GM19397 (cell line): Measurements from ENCODE around the gene TNFSF9.

Experiments
- ATAC-seq: cut with Tn5 transposase; IDR thresholded peaks from one replicate; pipeline ENCODE4 v1.9.1; 2021; ENCODE audit warnings: mild to moderate bottlenecking, moderate library complexity; ENCODE audit not compliant: unreplicated experiment

Gene TNFSF9, protein sequence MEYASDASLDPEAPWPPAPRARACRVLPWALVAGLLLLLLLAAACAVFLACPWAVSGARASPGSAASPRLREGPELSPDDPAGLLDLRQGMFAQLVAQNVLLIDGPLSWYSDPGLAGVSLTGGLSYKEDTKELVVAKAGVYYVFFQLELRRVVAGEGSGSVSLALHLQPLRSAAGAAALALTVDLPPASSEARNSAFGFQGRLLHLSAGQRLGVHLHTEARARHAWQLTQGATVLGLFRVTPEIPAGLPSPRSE

GRCh38 chr19:6530386-6531162 is at the start of gene TNFSF9:
TNFSF9 (plus strand) TSS chr19:6531026; CDS start chr19:6531037, 11 bp downstream.
- ATAC-seq, result peak; percentile 31

DNA sequence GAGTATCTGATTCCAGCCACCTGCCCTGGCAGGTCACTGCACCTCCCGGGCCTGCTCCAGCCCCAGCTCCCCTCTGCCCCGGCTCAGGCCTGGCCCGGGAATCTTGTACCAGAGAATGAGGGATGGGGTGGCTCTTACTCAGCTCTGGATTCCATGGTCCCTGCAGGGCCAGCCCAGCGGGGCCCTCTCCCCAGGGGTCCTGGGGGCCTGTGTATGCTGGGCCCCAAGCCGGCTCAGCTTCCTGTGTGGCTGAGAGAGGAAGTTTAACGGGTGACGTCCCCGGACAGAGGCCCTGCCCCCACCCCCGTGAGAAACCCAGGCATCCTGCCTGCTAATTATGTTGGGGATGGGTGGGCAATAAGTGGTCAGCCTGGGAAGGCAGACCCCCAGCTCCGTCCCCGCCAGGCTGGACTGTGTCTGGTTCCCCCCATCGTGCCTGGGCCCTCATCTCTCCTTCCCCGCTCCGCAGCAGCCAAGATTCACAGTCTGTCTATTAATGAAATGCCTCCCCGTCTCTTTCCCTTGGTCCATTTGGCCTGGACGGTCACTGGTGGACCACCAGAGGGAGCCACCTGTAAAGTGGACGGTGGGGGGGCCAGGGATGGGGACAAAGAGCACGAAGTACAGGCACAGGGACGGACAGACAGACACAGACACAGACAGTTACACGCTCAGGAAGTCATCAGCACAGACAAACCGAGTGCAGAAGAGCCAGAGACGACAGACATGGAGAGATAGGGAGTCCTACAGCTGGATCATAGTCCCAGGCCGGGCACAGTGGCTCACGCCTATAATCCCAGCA is 49.1 kb upstream of the TNFSF9 start, which contains the start of gene DENND1C:
Gene DENND1C, minus strand, starts transcription at position 247 of the 802 bp plus-strand sequence. Its CDS starts 92 bp downstream, at position 155.
- ATAC-seq, result no peak

DNA sequence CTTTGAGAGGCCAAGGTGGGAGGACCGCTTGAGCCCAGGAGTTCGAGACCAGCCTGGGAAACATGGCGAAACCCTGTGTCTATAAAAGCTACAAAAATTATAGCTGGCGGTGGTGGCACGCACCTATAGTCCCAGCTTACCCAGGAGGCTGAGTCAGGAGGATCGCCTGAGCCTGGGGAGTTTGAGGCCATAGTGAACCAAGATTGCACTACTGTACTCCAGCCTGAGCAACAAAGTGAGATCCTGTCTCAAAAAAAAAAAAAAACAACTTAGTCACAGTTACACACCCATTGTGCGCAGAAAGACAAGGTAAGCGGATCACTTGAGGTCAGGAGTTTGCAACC is 48.5 kb upstream of the TNFSF9 start:
- ATAC-seq, result no peak

DNA sequence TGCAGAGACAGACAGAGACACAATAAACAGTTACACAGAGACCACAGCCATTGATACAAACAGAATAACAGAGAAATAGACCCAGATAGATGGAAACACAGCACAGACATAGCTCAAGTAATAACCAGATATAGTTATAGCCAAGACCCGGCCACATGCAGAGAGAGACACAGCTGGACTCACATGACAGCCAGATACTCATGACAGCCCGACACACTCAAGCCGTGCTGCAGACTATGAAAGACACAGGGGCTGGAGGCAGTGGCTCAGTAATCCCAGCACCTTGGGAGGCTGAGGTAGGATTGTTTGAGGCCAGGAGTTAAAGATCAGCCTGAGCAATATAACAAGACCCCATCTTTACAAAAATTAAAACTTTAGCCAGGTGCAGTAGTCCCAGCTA is 47.6 kb upstream of the TNFSF9 start:
- no peak for ATAC-seq

GRCh38 chr19:6484230-6484629 is 46.6 kb upstream of the TNFSF9 start:
- no peak for ATAC-seq

DNA sequence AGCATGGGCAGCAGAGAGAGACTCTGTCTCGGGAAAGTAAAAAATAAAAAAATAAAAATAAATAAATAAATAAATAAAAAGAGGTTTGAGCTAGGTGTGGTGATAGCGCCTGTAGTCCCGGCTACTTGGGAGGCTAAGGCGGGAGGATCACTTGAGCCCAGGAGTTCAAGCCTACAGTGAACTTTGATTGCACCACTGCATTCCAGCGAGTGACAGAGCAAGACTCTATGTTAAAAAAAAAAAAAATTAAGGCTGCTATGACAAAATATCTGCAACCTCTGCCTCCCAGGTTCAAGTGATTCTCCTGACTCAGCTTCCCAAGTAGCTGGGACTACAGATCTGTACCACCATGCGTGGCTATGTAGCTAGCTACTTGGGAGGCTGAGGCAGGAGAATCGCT is 46.0 kb upstream of the TNFSF9 start:
- ATAC-seq, result no peak

DNA sequence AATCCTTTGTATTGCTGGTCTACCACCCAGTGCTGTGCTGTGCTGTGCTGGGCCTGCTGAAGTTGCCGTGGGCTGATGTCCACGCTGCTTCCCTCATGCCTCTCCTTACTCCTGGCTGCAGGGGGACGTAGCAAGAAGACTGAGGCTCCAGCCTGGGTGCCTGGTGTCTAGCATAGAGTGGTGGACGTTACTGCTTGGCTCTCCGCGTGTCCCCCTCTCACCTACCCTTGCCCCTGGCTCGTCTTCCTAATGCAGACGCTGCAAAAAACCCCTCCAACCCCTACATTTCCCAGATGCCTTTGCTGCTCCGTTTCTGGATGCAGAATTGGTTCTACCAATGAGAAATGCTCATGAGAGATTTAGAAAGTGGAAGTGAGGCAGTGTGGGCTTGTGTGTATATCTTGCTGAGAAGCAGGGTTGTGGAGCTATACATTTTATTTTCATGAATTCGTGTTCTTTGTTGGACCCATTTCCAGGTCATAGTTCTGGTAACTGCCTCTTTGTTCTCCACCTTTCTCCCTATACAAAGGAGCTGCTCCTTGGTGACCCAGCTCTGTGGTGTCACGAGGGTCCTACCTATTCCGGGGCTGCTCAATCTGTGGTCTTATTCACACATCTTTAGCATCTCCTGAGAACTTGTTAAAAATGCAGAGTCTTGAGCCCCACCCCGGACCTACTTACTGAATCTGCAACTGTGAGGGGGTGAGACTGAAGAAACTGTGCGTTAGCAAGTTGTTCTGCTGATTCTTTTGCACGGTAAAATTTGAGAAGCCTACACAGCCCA is 41.4 kb upstream of the TNFSF9 start:
- no peak for ATAC-seq

DNA sequence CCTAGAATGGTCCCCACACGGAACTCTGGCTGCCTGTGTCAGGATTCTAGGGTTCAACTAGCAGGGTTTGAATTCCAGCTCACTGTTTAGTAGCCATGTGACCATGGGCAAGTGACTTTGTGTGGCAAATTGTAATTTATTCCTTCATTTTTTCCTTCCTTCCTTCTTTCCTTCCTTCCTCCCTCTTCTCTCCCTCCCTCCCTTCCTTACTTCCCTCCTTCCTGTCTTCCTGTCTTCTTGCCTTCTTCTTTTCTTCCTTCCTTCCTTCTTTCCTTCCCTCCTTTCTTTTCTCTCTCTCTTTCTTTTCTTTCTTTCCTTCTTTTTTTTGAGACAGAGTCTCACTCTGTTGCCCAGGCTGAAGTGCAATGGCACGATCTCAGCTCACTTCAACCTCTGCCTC is 40.7 kb upstream of the TNFSF9 start:
- no peak for ATAC-seq

DNA sequence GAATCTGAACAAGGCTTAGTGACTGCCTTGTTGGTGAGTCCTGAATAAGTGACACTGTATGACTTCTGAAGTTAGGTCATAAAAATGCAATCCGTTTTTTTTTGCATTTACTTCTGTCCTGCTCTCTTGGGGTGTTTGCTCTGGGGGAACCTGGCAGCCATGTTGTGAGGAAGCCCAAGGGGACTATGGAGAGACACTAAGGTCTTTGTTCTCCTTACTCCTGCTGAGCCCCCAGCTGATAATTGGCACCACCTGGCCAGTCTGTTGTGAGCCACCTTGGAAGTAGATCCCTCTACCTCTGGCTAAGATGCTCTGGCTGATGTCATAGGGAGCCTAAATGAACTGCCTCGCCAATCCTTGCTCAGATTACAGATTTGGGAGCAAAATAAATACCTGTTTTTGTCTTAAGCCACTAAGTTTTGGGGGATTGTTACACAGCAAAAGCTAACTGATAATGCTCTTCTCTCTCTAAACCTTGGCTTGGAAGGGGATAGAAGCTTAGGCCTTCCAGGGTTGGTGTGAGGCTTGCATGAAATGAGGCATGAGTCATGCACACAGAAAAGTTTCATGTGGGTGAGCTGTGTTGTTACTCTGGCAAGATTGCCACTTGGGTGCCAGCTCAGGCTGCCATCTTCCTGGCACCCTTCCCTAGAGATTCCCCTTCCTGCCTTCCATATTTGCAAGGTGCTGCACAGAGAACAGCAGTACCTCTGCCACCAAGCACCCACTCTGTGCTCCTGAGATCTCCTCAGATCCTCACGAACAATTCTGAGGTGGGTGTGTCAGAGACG is 38.8 kb upstream of the TNFSF9 start:
- no peak for ATAC-seq

GRCh38 chr19:6494438-6495036 is 36.3 kb upstream of the TNFSF9 start:
- no peak for ATAC-seq

DNA sequence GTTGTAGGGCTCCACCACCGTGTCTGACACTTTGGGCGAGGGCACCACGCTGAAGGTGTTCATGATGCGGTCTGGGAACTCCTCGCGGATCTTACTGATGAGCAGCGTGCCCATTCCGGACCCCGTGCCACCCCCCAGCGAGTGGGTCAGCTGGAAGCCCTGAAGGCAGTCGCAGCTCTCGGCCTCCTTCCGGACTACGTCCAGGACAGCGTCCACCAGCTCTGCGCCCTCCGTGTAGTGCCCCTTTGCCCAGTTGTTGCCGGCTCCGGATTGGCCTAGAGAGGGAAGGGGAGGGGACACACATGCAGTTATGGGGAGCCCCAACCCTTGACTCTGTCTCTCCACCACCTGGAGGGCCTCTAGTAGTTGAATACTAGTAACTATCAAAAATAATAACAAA is 34.9 kb upstream of the TNFSF9 start:
- no peak for ATAC-seq

GRCh38 chr19:6498294-6499036 is 32.4 kb upstream of the TNFSF9 start:
- no peak for ATAC-seq

GRCh38 chr19:6499052-6499790 is 31.6 kb upstream of the TNFSF9 start:
- ATAC-seq, result no peak

- no peak for ATAC-seq
Observed at GRCh38 chr19:6500837-6501739, 29.7 kb upstream of the TNFSF9 start.

DNA sequence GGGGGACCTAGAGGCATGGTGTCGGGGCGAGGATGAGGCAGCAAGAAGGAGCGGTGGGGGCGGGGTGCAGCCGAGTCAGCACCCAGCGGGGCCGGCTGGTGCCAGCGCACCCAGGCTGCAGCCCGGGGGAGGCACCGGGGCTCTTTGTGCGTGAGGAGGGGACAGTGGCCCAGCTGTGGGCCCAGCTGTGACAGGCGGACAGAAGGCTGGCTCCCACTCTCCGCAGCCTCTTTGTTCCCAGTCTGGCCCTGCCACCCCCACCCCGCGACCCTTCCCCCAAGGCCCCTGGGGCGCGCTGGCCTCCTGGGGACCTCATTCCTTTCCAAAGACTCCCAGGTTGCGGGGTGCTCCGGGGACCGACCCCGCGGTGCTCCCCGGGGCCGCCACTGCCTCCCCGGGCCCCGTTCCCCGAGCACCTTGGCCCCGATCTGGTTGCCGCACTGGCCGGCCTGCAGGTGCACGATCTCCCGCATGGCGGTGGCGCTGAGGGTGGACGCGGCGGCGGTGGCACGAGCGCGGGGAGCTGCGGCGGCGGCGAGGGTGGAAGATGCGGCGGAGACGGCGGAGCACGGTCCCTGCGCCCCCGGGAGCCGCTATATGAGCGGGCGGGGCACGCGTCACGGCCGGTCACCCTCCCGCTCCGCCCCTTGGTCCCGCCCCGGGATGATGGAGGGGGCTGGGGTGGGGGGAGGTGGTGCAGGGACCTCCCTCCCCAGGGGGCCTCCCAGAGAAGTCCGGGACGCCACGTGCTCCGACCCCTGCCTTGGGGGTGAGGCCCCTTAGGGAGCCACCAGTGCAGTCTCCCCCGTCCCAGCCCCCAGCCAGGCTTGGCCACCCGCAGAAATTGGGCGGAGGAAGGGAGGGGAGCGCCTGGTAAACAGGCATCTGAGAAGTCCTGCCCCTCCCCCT is 28.8 kb upstream of the TNFSF9 start, which contains the start of gene TUBB4A:
Gene TUBB4A, minus strand, starts transcription at position 570 of the 909 bp plus-strand sequence. Its CDS starts 97 bp downstream, at position 473.
- ATAC-seq, result no peak
